KMS-11 (cell line): ENCODE measurements around the gene TEAD1.

Source experiments
- H2AFZ ChIP-seq: fragments of 200-600 bp; sonication (generic); 2 replicates; pipeline ENCODE4 v1.6.1; 2016; ENCODE audit warnings: antibody characterized with exemption, mixed run types, low read depth
- H3K27ac ChIP-seq: fragments of 200-600 bp; sonication (generic); 2 replicates; pipeline ENCODE4 v1.6.1; 2016; ENCODE audit warnings: mild to moderate bottlenecking, mixed run types
- H3K27me3 ChIP-seq: fragments of 200-600 bp; sonication (generic); 2 replicates; pipeline ENCODE4 v1.6.1; 2017; ENCODE audit warnings: mild to moderate bottlenecking, low read depth, mixed run types, moderate library complexity; ENCODE audit not compliant: insufficient read depth
- H3K36me3 ChIP-seq: fragments of 200-600 bp; sonication (generic); 2 replicates; pipeline ENCODE4 v1.6.1; 2017; ENCODE audit warnings: mild to moderate bottlenecking, mixed run types; ENCODE audit not compliant: insufficient read depth
- H3K4me1 ChIP-seq: fragments of 200-600 bp; sonication (generic); 2 replicates; pipeline ENCODE4 v1.6.1; 2016; ENCODE audit warnings: mild to moderate bottlenecking, low read depth, mixed run types; ENCODE audit not compliant: poor library complexity, severe bottlenecking
- H3K4me2 ChIP-seq: fragments of 200-600 bp; sonication (generic); 2 replicates; pipeline ENCODE4 v1.7.0; 2016; ENCODE audit warnings: mild to moderate bottlenecking, mixed run types
- H3K4me3 ChIP-seq: fragments of 200-600 bp; sonication (generic); IDR thresholded peaks from 2 replicates; pipeline ENCODE4 v1.6.1; 2017; ENCODE audit warnings: low read depth, low read length, mixed read lengths; ENCODE audit not compliant: insufficient read depth
- H3K79me2 ChIP-seq: fragments of 200-600 bp; sonication (generic); 2 replicates; pipeline ENCODE4 v1.6.1; 2016; ENCODE audit warnings: low read depth, mixed run types; ENCODE audit not compliant: insufficient read depth
- H3K9ac ChIP-seq: fragments of 200-600 bp; sonication (generic); 2 replicates; pipeline ENCODE4 v1.6.1; 2016; ENCODE audit warnings: mild to moderate bottlenecking, mixed run types
- H4K20me1 ChIP-seq: fragments of 200-600 bp; sonication (generic); 2 replicates; pipeline ENCODE4 v1.6.1; 2016; ENCODE audit warnings: mild to moderate bottlenecking, mixed run types; ENCODE audit not compliant: insufficient read depth
- CTCF ChIP-seq: fragments of 200-600 bp; sonication (generic); conservative IDR thresholded peaks from 2 replicates; pipeline ENCODE4 v1.6.1; 2017; ENCODE audit warnings: low read depth, mild to moderate bottlenecking, antibody characterized with exemption, low read length, moderate library complexity, mixed read lengths

Gene TEAD1

GRCh38 chr11:12701811-12702592 lies 27.8 kb downstream of the TEAD1 start:
- no peak for TF ChIP-seq CTCF
- H3K4me3 ChIP-seq: no peak overlapping the region
- H3K4me2 ChIP-seq: no peak overlapping the region
- H3K36me3 ChIP-seq: no peaks in the 10 kb centered on the region
- no peak overlapping the region for H2AFZ ChIP-seq
- peaks cover 84% of the 10 kb centered on the region for H3K79me2 ChIP-seq
- H3K9ac ChIP-seq: no peak overlapping the region
- no peaks in the 10 kb centered on the region for H3K27me3 ChIP-seq
- H3K4me1 ChIP-seq: peaks cover 80% of the 10 kb centered on the region
- H4K20me1 ChIP-seq: peaks cover 11% of the 10 kb centered on the region; the same call in 1 of the 2 replicates
- H3K27ac ChIP-seq: no peak overlapping the region

- H3K4me1 ChIP-seq: peaks cover 80% of the 10 kb centered on the region
- peaks cover 11% of the 10 kb centered on the region; the same call in 1 of the 2 replicates for H4K20me1 ChIP-seq
- H3K9ac ChIP-seq: no peak overlapping the region
- no peak overlapping the region for H3K4me2 ChIP-seq
- TF ChIP-seq CTCF: no peak
- H3K4me3 ChIP-seq: no peak overlapping the region
- peaks cover 81% of the 10 kb centered on the region; the same call in 1 of the 2 replicates for H3K79me2 ChIP-seq
- no peak overlapping the region for H3K27ac ChIP-seq
- no peaks in the 10 kb centered on the region for H3K36me3 ChIP-seq
- H3K27me3 ChIP-seq: no peaks in the 10 kb centered on the region
- H2AFZ ChIP-seq: no peak overlapping the region
These were observed 28.8 kb downstream of the TEAD1 start for GRCh38 chr11:12702999-12703453.

- no peak overlapping the region for H2AFZ ChIP-seq
- TF ChIP-seq CTCF: no peak
- no peaks in the 10 kb centered on the region for H3K36me3 ChIP-seq
- H4K20me1 ChIP-seq: peaks cover 6% of the 10 kb centered on the region; the same call in 1 of the 2 replicates
- no peaks in the 10 kb centered on the region for H3K27me3 ChIP-seq
- H3K4me1 ChIP-seq: peaks cover 80% of the 10 kb centered on the region
- peaks cover 84% of the 10 kb centered on the region for H3K79me2 ChIP-seq
- no peak overlapping the region for H3K27ac ChIP-seq
- H3K9ac ChIP-seq: no peak overlapping the region
- H3K4me2 ChIP-seq: peak overlapping the region; percentile 67; the same call in 1 of the 2 replicates
- H3K4me3 ChIP-seq: no peak overlapping the region
These were observed 29.8 kb downstream of the TEAD1 start for GRCh38 chr11:12704049-12704448.

GRCh38 chr11:12705874-12706273 lies 31.7 kb downstream of the TEAD1 start:
- Histone ChIP-seq H3K36me3 (no peaks in the 10 kb centered on the region), H2AFZ (no peak overlapping the region), H3K9ac (peak overlapping the region; percentile 53; the same call in 1 of the 2 replicates), H3K27me3 (no peaks in the 10 kb centered on the region), H4K20me1 (no peaks in the 10 kb centered on the region; the same call in 1 of the 2 replicates), H3K4me1 (peaks cover 81% of the 10 kb centered on the region), H3K79me2 (peaks cover 84% of the 10 kb centered on the region), H3K4me2 (peak overlapping the region; percentile 67), H3K27ac (peak overlapping the region; percentile 91), H3K4me3 (no peak overlapping the region)
- no peak for TF ChIP-seq CTCF
